Muscle of leg (tissue), 11 donors: ENCODE results near the gene MEAK7. TPM values are rescaled to one million over a fixed set of nuclear protein-coding genes. Genes with fewer than 3 reads are reported as not detected.
A peak's percentile ranks its signal among the peaks of the same experiment; 100 is the strongest.

Source experiments
- DNase-seq: peaks from one replicate; pipeline ENCODE4 v3.0.0; 2013
- H3K27ac ChIP-seq: one replicate; pipeline ENCODE4 v1.5.1; 2013; ENCODE audit warnings: mild to moderate bottlenecking, low read length, control low read depth
- H3K27me3 ChIP-seq: one replicate; pipeline ENCODE4 v1.6.1; 2013; ENCODE audit warnings: low read length; ENCODE audit not compliant: control insufficient read depth, insufficient read depth
- H3K36me3 ChIP-seq: one replicate; pipeline ENCODE4 v1.6.1; 2013; ENCODE audit warnings: low read length; ENCODE audit not compliant: control insufficient read depth, insufficient read depth
- H3K4me1 ChIP-seq: one replicate; pipeline ENCODE4 v1.6.1; 2013; ENCODE audit warnings: low read length; ENCODE audit not compliant: control insufficient read depth, insufficient read depth
- H3K4me3 ChIP-seq: one replicate; pipeline ENCODE4 v1.5.1; 2013; ENCODE audit warnings: low read length, control low read depth
- H3K9me3 ChIP-seq: replicated peaks from 2 replicates; pipeline ENCODE4 v1.6.1; 2013; ENCODE audit warnings: low read depth, low read length; ENCODE audit not compliant: control insufficient read depth
- WGBS: methylation state at CpG from one replicate; pipeline ENCODE4 v1.1.5; 2013; ENCODE audit warnings: missing lambda C conversion rate; ENCODE audit not compliant: insufficient coverage; 5-methylcytosine and 5-hydroxymethylcytosine counted together
- polyA plus RNA-seq, 8 donors: library from polyadenylated mRNA; unstranded; fragments of 120-200 nt; gene quantifications; one replicate each; pipeline versions ENCODE4 v1.2.1 to v1.2.3, GENCODE V29; 2013; ENCODE audit warnings: inconsistent platforms in 1 of 8, low replicate concordance in 1 of 8; ENCODE audit not compliant: insufficient read length in 8 of 8, insufficient read depth in 1 of 8
- total RNA-seq: library from RNA; stranded (reverse); fragments of 120-200 nt; gene quantifications from one replicate; pipeline ENCODE4 v1.2.4, GENCODE V29; 2013

MEAK7 gene
- total and polyA plus RNA-seq, 9 donors, result 7.9 to 13.2 (median 9.3) TPM

GRCh38 chr16:84503751-84504395, 586 bp downstream of the MEAK7 start:
- Histone ChIP-seq H3K4me3 (peak overlapping the region; percentile 96), H3K27ac (no peak overlapping the region), H3K27me3 (no peaks in the 10 kb centered on the region), H3K9me3 (no peaks in the 10 kb centered on the region), H3K4me1 (peaks cover 20% of the 10 kb centered on the region), H3K36me3 (peaks cover 8% of the 10 kb centered on the region)
- peak; percentile 61 for DNase-seq
- WGBS, result 50% methylated on average over 10 of the region's 13 CpGs

GRCh38 chr16:84502581-84502980, 1.9 kb downstream of the MEAK7 start:
- Histone ChIP-seq H3K27ac (no peak overlapping the region), H3K36me3 (peaks cover 13% of the 10 kb centered on the region), H3K4me1 (peaks cover 20% of the 10 kb centered on the region), H3K9me3 (no peaks in the 10 kb centered on the region), H3K4me3 (no peak overlapping the region), H3K27me3 (no peaks in the 10 kb centered on the region)
- no peak for DNase-seq
- 92% methylated on average over 4 of the region's 6 CpGs for WGBS

- WGBS, result 93% methylated on average over 12 of the region's 13 CpGs
- DNase-seq, result no peak
- Histone ChIP-seq H3K9me3 (no peaks in the 10 kb centered on the region), H3K4me1 (peaks cover 20% of the 10 kb centered on the region), H3K27ac (no peak overlapping the region), H3K36me3 (peaks cover 18% of the 10 kb centered on the region), H3K27me3 (no peaks in the 10 kb centered on the region), H3K4me3 (no peak overlapping the region)
These were observed 2.4 kb downstream of the MEAK7 start for GRCh38 chr16:84502075-84502474.

GRCh38 chr16:84501077-84501735, 3.3 kb downstream of the MEAK7 start:
- WGBS, result 87% methylated on average over 10 of the region's 12 CpGs
- peaks cover 20% of the 10 kb centered on the region for H3K4me1 ChIP-seq
- H3K27ac ChIP-seq, result no peak overlapping the region
- H3K9me3 ChIP-seq, result no peaks in the 10 kb centered on the region
- no peak for DNase-seq
- H3K36me3 ChIP-seq, result peaks cover 26% of the 10 kb centered on the region
- H3K27me3 ChIP-seq, result no peaks in the 10 kb centered on the region
- H3K4me3 ChIP-seq, result no peak overlapping the region

GRCh38 chr16:84500531-84500930, 3.9 kb downstream of the MEAK7 start:
- Histone ChIP-seq H3K27me3 (no peaks in the 10 kb centered on the region), H3K36me3 (peaks cover 32% of the 10 kb centered on the region), H3K4me1 (peaks cover 15% of the 10 kb centered on the region), H3K4me3 (no peak overlapping the region), H3K9me3 (no peaks in the 10 kb centered on the region), H3K27ac (no peak overlapping the region)
- 85% methylated on average over 9 of the region's 13 CpGs for whole genome bisulfite sequencing
- no peak for DNase-seq

- Histone ChIP-seq H3K9me3 (no peaks in the 10 kb centered on the region), H3K27ac (no peak overlapping the region), H3K36me3 (peaks cover 40% of the 10 kb centered on the region), H3K4me1 (peaks cover 7% of the 10 kb centered on the region), H3K4me3 (no peak overlapping the region), H3K27me3 (no peaks in the 10 kb centered on the region)
- WGBS, result 87% methylated on average over 12 of the region's 15 CpGs
- no peak for DNase-seq
These were observed 4.8 kb downstream of the MEAK7 start for GRCh38 chr16:84499638-84500037.

GRCh38 chr16:84498859-84499620, 5.4 kb downstream of the MEAK7 start:
- Histone ChIP-seq H3K27me3 (no peaks in the 10 kb centered on the region), H3K36me3 (peaks cover 43% of the 10 kb centered on the region), H3K9me3 (no peaks in the 10 kb centered on the region), H3K4me1 (peaks cover 6% of the 10 kb centered on the region), H3K4me3 (no peak overlapping the region), H3K27ac (no peak overlapping the region)
- DNase-seq, result no peak
- WGBS, result 93% methylated on average over 9 of the region's 13 CpGs

GRCh38 chr16:84498223-84498610, 6.2 kb downstream of the MEAK7 start:
- no peak for DNase-seq
- Histone ChIP-seq H3K27me3 (no peaks in the 10 kb centered on the region), H3K4me3 (no peak overlapping the region), H3K36me3 (peaks cover 48% of the 10 kb centered on the region), H3K27ac (no peak overlapping the region), H3K9me3 (peaks cover 3% of the 10 kb centered on the region), H3K4me1 (no peaks in the 10 kb centered on the region)
- WGBS, result no CpG with 5 or more reads among the region's 2 CpGs

- H3K9me3 ChIP-seq, result peaks cover 3% of the 10 kb centered on the region
- no peaks in the 10 kb centered on the region for H3K27me3 ChIP-seq
- no peak overlapping the region for H3K4me3 ChIP-seq
- H3K4me1 ChIP-seq, result no peaks in the 10 kb centered on the region
- H3K36me3 ChIP-seq, result peaks cover 48% of the 10 kb centered on the region
- WGBS, result 93% methylated on average over 6 of the region's 18 CpGs
- no peak for DNase-seq
- H3K27ac ChIP-seq, result no peak overlapping the region
These were observed 6.8 kb downstream of the MEAK7 start for GRCh38 chr16:84497418-84498222.

GRCh38 chr16:84496991-84497390, 7.5 kb downstream of the MEAK7 start:
- no peak for DNase-seq
- Histone ChIP-seq H3K27ac (no peak overlapping the region), H3K4me3 (no peak overlapping the region), H3K4me1 (no peaks in the 10 kb centered on the region), H3K36me3 (peaks cover 42% of the 10 kb centered on the region), H3K9me3 (peaks cover 3% of the 10 kb centered on the region), H3K27me3 (no peaks in the 10 kb centered on the region)
- WGBS, result 93% methylated on average over 2 of the region's 3 CpGs
